22Rv1 (cell line): Measurements from ENCODE around the gene BTG1.
A peak's percentile ranks its signal among the peaks of the same experiment; 100 is the strongest.

ENCODE experiments used
- H3K27ac ChIP-seq: fragments of 450-650 bp; 2 replicates; pipeline ENCODE4 v1.5.1; 2017
- ZFX ChIP-seq: fragments of 450-650 bp; IDR thresholded peaks from 2 replicates; pipeline ENCODE4 v1.6.1; 2017; ENCODE audit warnings: antibody characterized with exemption, borderline replicate concordance
- TF ChIP-seq, protein P1 (sequence below): fragments of 450-650 bp; IDR thresholded peaks from 2 replicates; pipeline ENCODE4 v1.5.1; 2017; ENCODE audit warnings: mild to moderate bottlenecking

BTG1 gene

GRCh38 chr12:92138144-92138543 is 7.5 kb downstream of the BTG1 start:
- H3K27ac ChIP-seq = peak overlapping the region; percentile 97
- TF ChIP-seq ZFX = no peak
- TF ChIP-seq, protein P1, sequence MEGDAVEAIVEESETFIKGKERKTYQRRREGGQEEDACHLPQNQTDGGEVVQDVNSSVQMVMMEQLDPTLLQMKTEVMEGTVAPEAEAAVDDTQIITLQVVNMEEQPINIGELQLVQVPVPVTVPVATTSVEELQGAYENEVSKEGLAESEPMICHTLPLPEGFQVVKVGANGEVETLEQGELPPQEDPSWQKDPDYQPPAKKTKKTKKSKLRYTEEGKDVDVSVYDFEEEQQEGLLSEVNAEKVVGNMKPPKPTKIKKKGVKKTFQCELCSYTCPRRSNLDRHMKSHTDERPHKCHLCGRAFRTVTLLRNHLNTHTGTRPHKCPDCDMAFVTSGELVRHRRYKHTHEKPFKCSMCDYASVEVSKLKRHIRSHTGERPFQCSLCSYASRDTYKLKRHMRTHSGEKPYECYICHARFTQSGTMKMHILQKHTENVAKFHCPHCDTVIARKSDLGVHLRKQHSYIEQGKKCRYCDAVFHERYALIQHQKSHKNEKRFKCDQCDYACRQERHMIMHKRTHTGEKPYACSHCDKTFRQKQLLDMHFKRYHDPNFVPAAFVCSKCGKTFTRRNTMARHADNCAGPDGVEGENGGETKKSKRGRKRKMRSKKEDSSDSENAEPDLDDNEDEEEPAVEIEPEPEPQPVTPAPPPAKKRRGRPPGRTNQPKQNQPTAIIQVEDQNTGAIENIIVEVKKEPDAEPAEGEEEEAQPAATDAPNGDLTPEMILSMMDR = no peak

DNA sequence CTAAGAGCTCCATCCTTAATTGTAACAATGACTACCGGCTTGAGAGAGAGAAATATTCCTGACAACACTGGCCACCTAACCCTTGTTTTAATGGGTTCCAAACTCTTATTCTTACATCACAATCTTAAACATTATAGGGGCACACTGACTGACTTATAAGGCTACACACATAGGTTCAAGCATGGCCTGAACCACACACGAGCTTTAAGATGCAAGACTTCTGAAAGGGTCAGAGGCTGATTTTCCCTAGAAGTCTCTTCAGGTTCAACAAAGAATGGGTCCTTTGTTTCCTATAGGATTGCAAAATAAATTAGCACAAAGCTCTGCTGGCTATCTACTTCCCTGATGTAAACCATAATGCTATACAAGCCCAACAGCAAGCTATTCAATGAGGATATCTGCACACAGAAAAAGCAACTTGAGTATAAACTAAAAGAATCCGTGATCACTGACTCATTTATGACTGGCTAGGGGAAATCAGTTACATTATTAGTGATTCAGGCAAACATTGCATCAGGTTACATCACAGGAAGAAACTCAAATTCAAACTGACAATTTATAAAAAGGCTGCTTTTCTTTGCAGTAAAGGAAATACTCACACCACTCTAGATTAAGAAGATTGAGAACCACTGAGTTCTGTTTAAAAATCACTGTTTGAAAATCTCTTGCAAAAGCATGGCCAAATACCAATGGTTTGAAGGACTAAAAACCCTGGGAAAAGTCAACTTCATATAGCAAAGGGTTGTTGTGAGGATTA is 8.5 kb downstream of the BTG1 start:
- TF ChIP-seq, protein P1 = no peak
- no peak for TF ChIP-seq ZFX

GRCh38 chr12:92136026-92136730 is 9.5 kb downstream of the BTG1 start:
- no peak for TF ChIP-seq ZFX
- TF ChIP-seq, protein P1 = no peak
- H3K27ac ChIP-seq = peak overlapping the region; percentile 97

More for the DNA sequence above, 8.5 kb downstream of the BTG1 start:
- peak overlapping the region; percentile 97 for H3K27ac ChIP-seq

DNA sequence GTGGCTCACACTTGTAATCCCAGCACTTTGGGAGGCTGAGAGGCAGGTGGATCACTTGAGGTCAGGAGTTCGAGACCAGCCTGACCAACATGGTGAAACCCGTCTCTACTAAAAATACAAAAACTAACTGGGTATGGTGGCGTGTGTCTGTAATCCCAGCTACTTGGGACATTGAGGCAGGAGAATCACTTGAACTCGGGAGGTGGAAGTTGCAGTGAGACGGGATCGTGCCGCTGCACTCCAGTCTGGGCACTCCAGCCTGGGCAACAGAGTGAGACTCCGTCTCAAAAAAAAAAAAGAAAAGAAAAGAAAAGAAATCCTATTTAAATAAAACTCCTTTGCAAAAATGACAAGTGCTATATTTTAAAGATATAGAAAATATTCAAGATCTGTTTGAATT is 10.1 kb downstream of the BTG1 start:
- peak overlapping the region; percentile 97 for H3K27ac ChIP-seq

- H3K27ac ChIP-seq = peak overlapping the region; percentile 97; the same call in 1 of the 2 replicates
These were observed 10.9 kb downstream of the BTG1 start for GRCh38 chr12:92134638-92135274.

GRCh38 chr12:92133795-92134637 is 11.6 kb downstream of the BTG1 start:
- H3K27ac ChIP-seq = peak overlapping the region; percentile 29
- TF ChIP-seq ZFX = no peak
- TF ChIP-seq, protein P1 = no peak

More at GRCh38 chr12:92134638-92135274, 10.9 kb downstream of the BTG1 start:
- TF ChIP-seq, protein P1 = no peak
- TF ChIP-seq ZFX = no peak

GRCh38 chr12:92133171-92133570 is 12.5 kb downstream of the BTG1 start:
- H3K27ac ChIP-seq = peak overlapping the region; percentile 29
- TF ChIP-seq ZFX = no peak
- TF ChIP-seq, protein P1 = no peak
